Activated T-cell treated with anti-CD3 and anti-CD28 coated beads, Interleukin-2, amount 50 U/mL, for 72 hours (primary cell): ENCODE data around the gene CBX4. TPM values are rescaled to one million over a fixed set of nuclear protein-coding genes. Genes with fewer than 3 reads are reported as not detected.

Experiments
- total RNA-seq, 2 donors: library from RNA; stranded (reverse); gene quantifications; one replicate each; pipeline ENCODE4 v1.2.3, GENCODE V29; 2022

The CBX4 gene
- total RNA-seq, 2 donors from 2014 or later, result 38.3 to 45.8 TPM

Other genes starting within 250 kb of the CBX4 start
- gene RBFOX3, start 228.4 kb downstream of the CBX4 start, total RNA-seq, result under 1 TPM in 1 of 2 donors, not detected in 1; 0.26 TPM
- not detected for gene ENPP7, start 108.5 kb downstream of the CBX4 start, total RNA-seq
- gene CBX2, start 61.3 kb downstream of the CBX4 start, total RNA-seq, result 1 to 10 TPM; 2.4 to 5.6 TPM
- gene CBX8, start 42.4 kb downstream of the CBX4 start, total RNA-seq, result 1 to 10 TPM; 6.0 to 7.2 TPM
- 10 to 100 TPM; 15.8 to 32.8 TPM for gene TBC1D16, start 196.4 kb upstream of the CBX4 start, total RNA-seq
- 1 to 10 TPM in 1 of 2 donors, under 1 TPM in 1; 0.53 to 1.3 TPM for gene CCDC40, start 197.2 kb upstream of the CBX4 start, total RNA-seq